Myocyte (in vitro differentiated cells): ENCODE measurements around the gene MAML1. TPM values are rescaled to one million over a fixed set of nuclear protein-coding genes. Genes with fewer than 3 reads are reported as not detected.
"Not testable (repeated sequence)": the region's sequence is repeated elsewhere in the genome, so short reads cannot be mapped to it uniquely, and the experiment has no call there.

Source experiments
- DNase-seq: peaks from one replicate; pipeline ENCODE4 v3.0.0-alpha.2; 2012; ENCODE audit warnings: low read depth
- total RNA-seq: library from RNA; depleted of rRNA; stranded (reverse); fragments of >200 nt; gene quantifications from 2 replicates; pipeline ENCODE4 v1.2.3, GENCODE V29; 2014

MAML1 gene
- total RNA-seq, 1 donor from 2014 or later, result 14.0 TPM

GRCh38 chr5:179767496-179768100, 35.0 kb downstream of the MAML1 start:
- no peak for DNase-seq

GRCh38 chr5:179768326-179769085, 35.9 kb downstream of the MAML1 start:
- no peak for DNase-seq

GRCh38 chr5:179769271-179769670, 36.6 kb downstream of the MAML1 start:
- no peak for DNase-seq

GRCh38 chr5:179769796-179770195, 37.2 kb downstream of the MAML1 start:
- no peak for DNase-seq

GRCh38 chr5:179771311-179771895, 38.8 kb downstream of the MAML1 start:
- no peak for DNase-seq

- no peak for DNase-seq
Measured at GRCh38 chr5:179772351-179772750, 39.7 kb downstream of the MAML1 start.

GRCh38 chr5:179773686-179774040, 41.0 kb downstream of the MAML1 start:
- DNase-seq, result no peak

GRCh38 chr5:179774442-179774841, 41.8 kb downstream of the MAML1 start:
- no peak for DNase-seq

- DNase-seq, result no peak
Measured at GRCh38 chr5:179776411-179776938, 43.9 kb downstream of the MAML1 start.

- no peak for DNase-seq
Measured at GRCh38 chr5:179777456-179777855, 44.8 kb downstream of the MAML1 start.

- DNase-seq, result no peak
Measured at GRCh38 chr5:179777909-179778308, 45.3 kb downstream of the MAML1 start.

- DNase-seq, result no peak
Measured at GRCh38 chr5:179778591-179778990, 46.0 kb downstream of the MAML1 start.

- DNase-seq, result no peak
Measured at GRCh38 chr5:179779826-179780225, 47.2 kb downstream of the MAML1 start.

- DNase-seq, result no peak
Measured at GRCh38 chr5:179780362-179780761, 47.7 kb downstream of the MAML1 start.

GRCh38 chr5:179781846-179782245, 49.2 kb downstream of the MAML1 start:
- DNase-seq, result no peak

GRCh38 chr5:179783128-179783527, 50.5 kb downstream of the MAML1 start:
- no peak for DNase-seq

- no peak for DNase-seq
Measured at GRCh38 chr5:179786861-179787260, 54.2 kb downstream of the MAML1 start.

- DNase-seq, result peak; percentile 55
Measured at GRCh38 chr5:179788193-179788854, 55.7 kb downstream of the MAML1 start.

GRCh38 chr5:179789278-179789677, 56.7 kb downstream of the MAML1 start:
- DNase-seq, result not testable (repeated sequence)

- no peak for DNase-seq
Measured at GRCh38 chr5:179791881-179792611, 59.4 kb downstream of the MAML1 start.
